HepG2 (cell line): Measurements from ENCODE around the gene GPR6. TPM values are rescaled to one million over a fixed set of nuclear protein-coding genes. Genes with fewer than 3 reads are reported as not detected.

ENCODE experiments used
- ELF3 ChIP-seq: IDR thresholded peaks from 2 replicates; pipeline ENCODE4 v1.6.1; 2016; ENCODE audit warnings: missing genetic modification reagents, missing compliant biosample characterization
- SMAD9 ChIP-seq: sonication (generic); formaldehyde crosslinking; IDR thresholded peaks from 2 replicates; pipeline ENCODE4 v1.5.1; 2020; ENCODE audit warnings: mild to moderate bottlenecking, missing genetic modification reagents
- THAP11 ChIP-seq: IDR thresholded peaks from 2 replicates; pipeline ENCODE4 v1.6.1; 2016; ENCODE audit warnings: missing biosample characterization, missing genetic modification reagents
- ZFP36L1 ChIP-seq: sonication (generic); formaldehyde crosslinking; IDR thresholded peaks from 2 replicates; pipeline ENCODE4 v1.8.0; 2022; ENCODE audit warnings: mild to moderate bottlenecking, missing genetic modification reagents, moderate library complexity
- ZNF10 ChIP-seq: sonication (generic); formaldehyde crosslinking; IDR thresholded peaks from 2 replicates; pipeline ENCODE4 v1.4.0; 2020; ENCODE audit warnings: mild to moderate bottlenecking, low read depth, missing genetic modification reagents, borderline replicate concordance
- ZNF225 ChIP-seq: sonication (generic); formaldehyde crosslinking; IDR thresholded peaks from 2 replicates; pipeline ENCODE4 v1.4.0; 2020; ENCODE audit warnings: mild to moderate bottlenecking, missing genetic modification reagents
- ZNF260 ChIP-seq: sonication (generic); formaldehyde crosslinking; IDR thresholded peaks from 2 replicates; pipeline ENCODE4 v1.4.0; 2020; ENCODE audit warnings: missing genetic modification reagents, low read depth, mild to moderate bottlenecking, borderline replicate concordance
- ZNF468 ChIP-seq: sonication (generic); formaldehyde crosslinking; IDR thresholded peaks from 2 replicates; pipeline ENCODE4 v1.8.0; 2022; ENCODE audit warnings: mild to moderate bottlenecking, moderate library complexity, missing genetic modification reagents
- ZNF780A ChIP-seq: sonication (generic); formaldehyde crosslinking; IDR thresholded peaks from 2 replicates; pipeline ENCODE4 v1.8.0; 2022; ENCODE audit warnings: mild to moderate bottlenecking, missing genetic modification reagents, moderate library complexity
- ZNF792 ChIP-seq: IDR thresholded peaks from 2 replicates; pipeline ENCODE4 v1.6.1; 2016
- polyA plus RNA-seq, 8 experiments: library from polyadenylated mRNA; depleted of rRNA in 3 of 8; stranded (reverse) in 7 of 8; unstranded in 1 of 8; fragments of >200 nt; fragmentation: Illumina TruSeq in 4 of 8; extraction: Trizol in 4 of 8; gene quantifications; 2 replicates each; pipeline versions ENCODE4 v1.2.1 to v1.2.3, GENCODE V29; 2011 to 2016; ENCODE audit warnings: low read depth in 4 of 8, missing spikeins in 1 of 8, mixed read lengths in 1 of 8; ENCODE audit not compliant: insufficient read depth in 1 of 8
- total RNA-seq, 5 experiments: library from RNA; depleted of rRNA; stranded (reverse); fragments of >200 nt; fragmentation: Illumina TruSeq; extraction: Trizol; gene quantifications; 2 replicates each; pipeline ENCODE4 v1.2.3, GENCODE V29; 2016; ENCODE audit warnings: low read depth in 1 of 5
- TF ChIP-seq, protein P1 (sequence below): sonication (generic); formaldehyde crosslinking; IDR thresholded peaks from 2 replicates; pipeline ENCODE4 v1.4.0; 2020; ENCODE audit warnings: missing genetic modification reagents, borderline replicate concordance
- TF ChIP-seq, protein P2 (sequence below): sonication (generic); formaldehyde crosslinking; IDR thresholded peaks from 2 replicates; pipeline ENCODE4 v1.8.0; 2022; ENCODE audit warnings: missing genetic modification reagents, mild to moderate bottlenecking, borderline replicate concordance
- TF ChIP-seq, protein P3 (sequence below): sonication (generic); formaldehyde crosslinking; IDR thresholded peaks from 2 replicates; pipeline ENCODE4 v1.5.1; 2020; ENCODE audit warnings: missing genetic modification reagents, mild to moderate bottlenecking, borderline replicate concordance
- TF ChIP-seq, protein P4 (sequence below): sonication (generic); formaldehyde crosslinking; IDR thresholded peaks from 2 replicates; pipeline ENCODE4 v1.8.1; 2023; ENCODE audit warnings: mild to moderate bottlenecking, missing genetic modification reagents
- TF ChIP-seq, protein P5 (sequence below): sonication (generic); formaldehyde crosslinking; IDR thresholded peaks from 2 replicates; pipeline ENCODE4 v1.5.0; 2020; ENCODE audit warnings: mild to moderate bottlenecking, missing genetic modification reagents

GPR6 gene
- total and polyA plus RNA-seq, 2 of the 13 experiments (the other 11 are each of a cell fraction or from before 2014, with no cell fraction given), result not detected

DNA sequence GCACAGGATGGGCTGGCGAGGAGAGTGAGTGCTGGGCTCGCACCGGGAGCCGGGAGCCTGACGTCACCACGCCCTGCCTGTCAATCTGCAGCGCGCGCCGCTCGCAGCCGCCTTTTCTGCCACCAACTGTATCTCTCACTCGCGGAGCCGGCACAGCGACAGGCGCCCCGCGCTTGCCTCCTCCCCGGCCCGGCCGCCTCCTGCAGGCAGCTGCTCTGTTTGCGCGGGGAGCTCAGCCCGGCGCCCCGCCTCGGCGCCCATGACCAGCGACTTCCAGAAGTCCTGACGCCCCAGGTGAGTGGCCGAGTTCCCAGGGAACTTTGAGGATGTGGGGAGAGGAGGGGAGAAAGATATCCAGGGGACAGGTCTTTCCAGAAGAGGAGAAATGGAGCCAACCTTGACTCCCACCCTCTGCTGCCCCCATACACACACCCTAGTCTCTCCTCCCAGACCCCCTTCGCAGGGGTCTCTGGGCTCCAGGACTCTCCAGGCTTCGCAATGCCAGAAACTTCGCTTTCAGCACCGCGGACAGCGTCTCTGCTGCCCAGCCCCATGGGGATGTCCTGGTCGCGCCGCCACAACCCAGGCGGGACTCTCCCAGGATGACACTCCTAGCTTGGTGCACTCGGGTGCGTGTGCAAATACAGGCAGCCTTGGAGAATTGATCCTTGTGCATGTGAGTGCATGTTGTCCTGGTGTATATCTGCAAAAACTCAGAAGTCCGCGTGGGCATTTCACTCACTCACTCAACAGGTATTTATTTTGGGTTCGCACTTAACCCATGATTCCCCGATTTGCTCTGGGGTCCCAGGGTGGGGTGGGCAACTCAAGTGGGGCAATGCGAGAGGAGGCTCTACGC lies at the start of gene GPR6 (continued):
- TF ChIP-seq, protein P1, sequence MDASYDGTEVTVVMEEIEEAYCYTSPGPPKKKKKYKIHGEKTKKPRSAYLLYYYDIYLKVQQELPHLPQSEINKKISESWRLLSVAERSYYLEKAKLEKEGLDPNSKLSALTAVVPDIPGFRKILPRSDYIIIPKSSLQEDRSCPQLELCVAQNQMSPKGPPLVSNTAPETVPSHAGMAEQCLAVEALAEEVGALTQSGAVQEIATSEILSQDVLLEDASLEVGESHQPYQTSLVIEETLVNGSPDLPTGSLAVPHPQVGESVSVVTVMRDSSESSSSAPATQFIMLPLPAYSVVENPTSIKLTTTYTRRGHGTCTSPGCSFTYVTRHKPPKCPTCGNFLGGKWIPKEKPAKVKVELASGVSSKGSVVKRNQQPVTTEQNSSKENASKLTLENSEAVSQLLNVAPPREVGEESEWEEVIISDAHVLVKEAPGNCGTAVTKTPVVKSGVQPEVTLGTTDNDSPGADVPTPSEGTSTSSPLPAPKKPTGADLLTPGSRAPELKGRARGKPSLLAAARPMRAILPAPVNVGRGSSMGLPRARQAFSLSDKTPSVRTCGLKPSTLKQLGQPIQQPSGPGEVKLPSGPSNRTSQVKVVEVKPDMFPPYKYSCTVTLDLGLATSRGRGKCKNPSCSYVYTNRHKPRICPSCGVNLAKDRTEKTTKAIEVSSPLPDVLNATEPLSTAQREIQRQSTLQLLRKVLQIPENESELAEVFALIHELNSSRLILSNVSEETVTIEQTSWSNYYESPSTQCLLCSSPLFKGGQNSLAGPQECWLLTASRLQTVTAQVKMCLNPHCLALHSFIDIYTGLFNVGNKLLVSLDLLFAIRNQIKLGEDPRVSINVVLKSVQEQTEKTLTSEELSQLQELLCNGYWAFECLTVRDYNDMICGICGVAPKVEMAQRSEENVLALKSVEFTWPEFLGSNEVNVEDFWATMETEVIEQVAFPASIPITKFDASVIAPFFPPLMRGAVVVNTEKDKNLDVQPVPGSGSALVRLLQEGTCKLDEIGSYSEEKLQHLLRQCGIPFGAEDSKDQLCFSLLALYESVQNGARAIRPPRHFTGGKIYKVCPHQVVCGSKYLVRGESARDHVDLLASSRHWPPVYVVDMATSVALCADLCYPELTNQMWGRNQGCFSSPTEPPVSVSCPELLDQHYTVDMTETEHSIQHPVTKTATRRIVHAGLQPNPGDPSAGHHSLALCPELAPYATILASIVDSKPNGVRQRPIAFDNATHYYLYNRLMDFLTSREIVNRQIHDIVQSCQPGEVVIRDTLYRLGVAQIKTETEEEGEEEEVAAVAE (CRISPR knock-in tag), result peak; percentile 56; the same call in 1 of the 2 replicates
- TF ChIP-seq SMAD9 (CRISPR knock-in tag) (no peak), ZNF225 (CRISPR knock-in tag) (peak; percentile 85; the same call in 1 of the 2 replicates), ZFP36L1 (CRISPR knock-in tag) (0 out of 2 replicates have a peak, but pooled peaks have one; percentile 59), ZNF792 (CRISPR knock-in tag) (peak; percentile 86), ELF3 (peak; percentile 73), ZNF780A (CRISPR knock-in tag) (no peak), ZNF10 (CRISPR knock-in tag) (no peak), ZNF468 (CRISPR knock-in tag) (no peak), ZNF260 (CRISPR knock-in tag) (no peak), THAP11 (peak; percentile 62; the same call in 1 of the 2 replicates)
- TF ChIP-seq, protein P2, sequence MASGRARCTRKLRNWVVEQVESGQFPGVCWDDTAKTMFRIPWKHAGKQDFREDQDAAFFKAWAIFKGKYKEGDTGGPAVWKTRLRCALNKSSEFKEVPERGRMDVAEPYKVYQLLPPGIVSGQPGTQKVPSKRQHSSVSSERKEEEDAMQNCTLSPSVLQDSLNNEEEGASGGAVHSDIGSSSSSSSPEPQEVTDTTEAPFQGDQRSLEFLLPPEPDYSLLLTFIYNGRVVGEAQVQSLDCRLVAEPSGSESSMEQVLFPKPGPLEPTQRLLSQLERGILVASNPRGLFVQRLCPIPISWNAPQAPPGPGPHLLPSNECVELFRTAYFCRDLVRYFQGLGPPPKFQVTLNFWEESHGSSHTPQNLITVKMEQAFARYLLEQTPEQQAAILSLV (CRISPR knock-in tag), result 0 out of 2 replicates have a peak, but pooled peaks have one; percentile 76
- TF ChIP-seq, protein P3, sequence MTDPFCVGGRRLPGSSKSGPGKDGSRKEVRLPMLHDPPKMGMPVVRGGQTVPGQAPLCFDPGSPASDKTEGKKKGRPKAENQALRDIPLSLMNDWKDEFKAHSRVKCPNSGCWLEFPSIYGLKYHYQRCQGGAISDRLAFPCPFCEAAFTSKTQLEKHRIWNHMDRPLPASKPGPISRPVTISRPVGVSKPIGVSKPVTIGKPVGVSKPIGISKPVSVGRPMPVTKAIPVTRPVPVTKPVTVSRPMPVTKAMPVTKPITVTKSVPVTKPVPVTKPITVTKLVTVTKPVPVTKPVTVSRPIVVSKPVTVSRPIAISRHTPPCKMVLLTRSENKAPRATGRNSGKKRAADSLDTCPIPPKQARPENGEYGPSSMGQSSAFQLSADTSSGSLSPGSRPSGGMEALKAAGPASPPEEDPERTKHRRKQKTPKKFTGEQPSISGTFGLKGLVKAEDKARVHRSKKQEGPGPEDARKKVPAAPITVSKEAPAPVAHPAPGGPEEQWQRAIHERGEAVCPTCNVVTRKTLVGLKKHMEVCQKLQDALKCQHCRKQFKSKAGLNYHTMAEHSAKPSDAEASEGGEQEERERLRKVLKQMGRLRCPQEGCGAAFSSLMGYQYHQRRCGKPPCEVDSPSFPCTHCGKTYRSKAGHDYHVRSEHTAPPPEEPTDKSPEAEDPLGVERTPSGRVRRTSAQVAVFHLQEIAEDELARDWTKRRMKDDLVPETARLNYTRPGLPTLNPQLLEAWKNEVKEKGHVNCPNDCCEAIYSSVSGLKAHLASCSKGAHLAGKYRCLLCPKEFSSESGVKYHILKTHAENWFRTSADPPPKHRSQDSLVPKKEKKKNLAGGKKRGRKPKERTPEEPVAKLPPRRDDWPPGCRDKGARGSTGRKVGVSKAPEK (CRISPR knock-in tag), result no peak
- TF ChIP-seq, protein P4, sequence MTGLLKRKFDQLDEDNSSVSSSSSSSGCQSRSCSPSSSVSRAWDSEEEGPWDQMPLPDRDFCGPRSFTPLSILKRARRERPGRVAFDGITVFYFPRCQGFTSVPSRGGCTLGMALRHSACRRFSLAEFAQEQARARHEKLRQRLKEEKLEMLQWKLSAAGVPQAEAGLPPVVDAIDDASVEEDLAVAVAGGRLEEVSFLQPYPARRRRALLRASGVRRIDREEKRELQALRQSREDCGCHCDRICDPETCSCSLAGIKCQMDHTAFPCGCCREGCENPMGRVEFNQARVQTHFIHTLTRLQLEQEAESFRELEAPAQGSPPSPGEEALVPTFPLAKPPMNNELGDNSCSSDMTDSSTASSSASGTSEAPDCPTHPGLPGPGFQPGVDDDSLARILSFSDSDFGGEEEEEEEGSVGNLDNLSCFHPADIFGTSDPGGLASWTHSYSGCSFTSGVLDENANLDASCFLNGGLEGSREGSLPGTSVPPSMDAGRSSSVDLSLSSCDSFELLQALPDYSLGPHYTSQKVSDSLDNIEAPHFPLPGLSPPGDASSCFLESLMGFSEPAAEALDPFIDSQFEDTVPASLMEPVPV (CRISPR knock-in tag), result no peak
- TF ChIP-seq, protein P5, sequence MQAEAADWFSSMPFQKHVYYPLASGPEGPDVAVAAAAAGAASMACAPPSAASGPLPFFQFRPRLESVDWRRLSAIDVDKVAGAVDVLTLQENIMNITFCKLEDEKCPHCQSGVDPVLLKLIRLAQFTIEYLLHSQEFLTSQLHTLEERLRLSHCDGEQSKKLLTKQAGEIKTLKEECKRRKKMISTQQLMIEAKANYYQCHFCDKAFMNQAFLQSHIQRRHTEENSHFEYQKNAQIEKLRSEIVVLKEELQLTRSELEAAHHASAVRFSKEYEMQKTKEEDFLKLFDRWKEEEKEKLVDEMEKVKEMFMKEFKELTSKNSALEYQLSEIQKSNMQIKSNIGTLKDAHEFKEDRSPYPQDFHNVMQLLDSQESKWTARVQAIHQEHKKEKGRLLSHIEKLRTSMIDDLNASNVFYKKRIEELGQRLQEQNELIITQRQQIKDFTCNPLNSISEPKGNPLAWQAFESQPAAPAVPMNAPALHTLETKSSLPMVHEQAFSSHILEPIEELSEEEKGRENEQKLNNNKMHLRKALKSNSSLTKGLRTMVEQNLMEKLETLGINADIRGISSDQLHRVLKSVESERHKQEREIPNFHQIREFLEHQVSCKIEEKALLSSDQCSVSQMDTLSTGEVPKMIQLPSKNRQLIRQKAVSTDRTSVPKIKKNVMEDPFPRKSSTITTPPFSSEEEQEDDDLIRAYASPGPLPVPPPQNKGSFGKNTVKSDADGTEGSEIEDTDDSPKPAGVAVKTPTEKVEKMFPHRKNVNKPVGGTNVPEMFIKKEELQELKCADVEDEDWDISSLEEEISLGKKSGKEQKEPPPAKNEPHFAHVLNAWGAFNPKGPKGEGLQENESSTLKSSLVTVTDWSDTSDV (CRISPR knock-in tag), result 0 out of 2 replicates have a peak, but pooled peaks have one; percentile 23
